ENCODE results near the gene MTMR1. TPM values are rescaled to one million over a fixed set of nuclear protein-coding genes. Genes with fewer than 3 reads are reported as not detected.

Gene MTMR1
- total RNA-seq = 18.6 TPM
- long read RNA-seq, full-length matches to known transcripts = 1 of 13 reads
- long read RNA-seq, partial matches to known transcripts = 0 of 13 reads
- long read RNA-seq, other reads (novel, unspliced or antisense) = 12 of 13 reads

DNA sequence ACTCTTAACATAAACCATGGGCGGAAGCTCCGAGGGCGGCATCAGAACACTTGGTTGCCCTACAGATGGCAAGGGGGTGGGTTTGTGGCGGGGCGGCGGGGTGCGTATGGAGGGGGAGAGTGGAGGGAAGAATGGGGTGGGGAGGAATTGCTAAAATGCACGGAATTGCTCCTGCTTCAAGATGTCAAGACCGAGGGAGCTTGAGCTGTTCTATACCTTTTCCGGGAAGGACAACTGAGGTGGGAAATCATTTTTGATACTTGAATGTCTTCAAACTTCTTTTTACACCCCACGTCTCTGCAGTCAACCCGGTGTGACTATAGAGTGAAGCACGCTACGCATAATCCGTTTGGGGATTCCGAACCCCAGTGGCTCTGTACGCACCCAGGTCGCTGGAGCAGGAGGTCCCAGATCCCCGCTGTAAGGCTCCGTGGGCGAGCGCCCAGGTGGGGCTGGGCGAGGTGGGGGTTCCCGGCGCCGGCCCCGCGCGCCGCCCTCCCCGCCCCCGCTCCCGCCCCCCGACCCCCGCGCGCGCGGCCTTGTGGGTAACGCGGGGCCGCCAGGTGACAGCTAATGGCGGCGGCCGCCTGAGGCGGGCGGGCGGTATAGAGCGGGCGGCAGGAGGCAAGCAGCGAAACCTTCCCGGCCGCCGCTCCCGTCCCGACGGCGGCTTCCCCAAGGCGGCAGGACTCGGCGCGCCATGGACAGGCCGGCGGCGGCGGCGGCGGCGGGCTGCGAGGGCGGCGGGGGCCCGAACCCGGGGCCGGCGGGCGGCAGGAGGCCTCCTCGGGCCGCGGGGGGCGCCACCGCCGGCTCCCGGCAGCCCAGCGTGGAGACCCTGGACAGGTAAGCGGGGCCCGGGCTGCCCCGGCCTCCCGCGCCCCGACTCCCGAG is at the start of gene MTMR1:
TSS of gene MTMR1 (plus strand) at position 566 of the 894 bp plus-strand sequence. CDS start at position 701, 135 bp downstream.
- DNase-seq (ENCODE audit: low spot score) = no peak

DNA sequence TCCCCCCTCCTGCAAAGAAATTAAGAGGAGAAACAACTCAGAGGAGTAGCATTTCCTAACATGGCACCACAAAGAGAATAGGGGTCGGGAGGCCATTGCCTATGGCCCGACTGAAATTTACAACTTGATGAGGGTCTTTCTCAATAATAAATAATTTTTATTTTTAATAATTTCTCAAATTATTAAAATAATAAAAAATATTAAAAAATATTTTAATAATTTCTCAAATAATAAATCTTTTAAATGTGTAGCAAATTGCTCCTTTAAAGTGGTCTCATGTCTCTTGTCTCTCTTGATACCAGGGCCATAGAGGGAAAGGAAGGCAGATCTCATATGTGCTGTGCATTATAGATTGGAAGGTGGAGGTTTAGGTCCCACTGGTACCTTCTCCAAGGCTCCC is 49.2 kb upstream of the MTMR1 start:
- no peak for DNase-seq (ENCODE audit: low spot score)

DNA sequence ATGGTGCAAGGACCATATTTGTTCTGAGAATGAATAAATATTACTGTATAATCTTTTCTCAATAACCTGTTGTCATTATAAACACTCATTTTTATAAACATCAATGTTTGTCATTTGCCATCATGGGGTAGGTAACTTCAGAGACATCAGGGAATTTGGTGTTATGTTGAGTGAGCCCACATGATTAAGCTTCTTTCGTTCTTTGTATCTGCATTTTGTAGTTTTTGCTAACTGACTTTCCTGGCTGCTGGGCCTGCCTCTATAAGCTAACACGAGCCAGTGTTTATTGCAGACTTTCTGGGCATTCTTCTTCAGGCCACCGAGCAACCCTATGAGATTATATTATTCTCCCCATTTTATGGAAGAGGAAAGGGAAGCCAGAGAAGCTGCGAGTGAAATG is 48.8 kb upstream of the MTMR1 start:
- no peak for DNase-seq (ENCODE audit: low spot score)

DNA sequence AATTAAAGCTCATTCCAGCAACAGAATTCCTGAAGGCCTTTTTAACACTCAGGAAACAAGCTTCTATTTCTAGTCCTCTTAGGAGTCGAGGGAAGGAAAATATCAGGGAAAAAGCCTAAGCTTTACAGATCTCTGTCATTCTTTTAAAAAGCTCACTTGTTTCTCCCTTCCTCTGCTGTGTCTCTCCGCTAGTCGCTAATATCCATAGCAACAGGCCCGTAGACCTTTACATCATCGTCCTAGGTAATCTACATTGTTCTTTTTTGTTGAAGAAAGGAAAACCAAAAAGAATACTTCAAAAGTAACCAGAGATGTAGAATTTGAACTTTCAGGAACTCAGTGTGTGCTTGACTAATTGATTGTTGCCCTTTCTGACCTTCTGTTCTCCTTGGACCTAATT is 45.9 kb upstream of the MTMR1 start:
- DNase-seq (ENCODE audit: low spot score) = no peak

DNA sequence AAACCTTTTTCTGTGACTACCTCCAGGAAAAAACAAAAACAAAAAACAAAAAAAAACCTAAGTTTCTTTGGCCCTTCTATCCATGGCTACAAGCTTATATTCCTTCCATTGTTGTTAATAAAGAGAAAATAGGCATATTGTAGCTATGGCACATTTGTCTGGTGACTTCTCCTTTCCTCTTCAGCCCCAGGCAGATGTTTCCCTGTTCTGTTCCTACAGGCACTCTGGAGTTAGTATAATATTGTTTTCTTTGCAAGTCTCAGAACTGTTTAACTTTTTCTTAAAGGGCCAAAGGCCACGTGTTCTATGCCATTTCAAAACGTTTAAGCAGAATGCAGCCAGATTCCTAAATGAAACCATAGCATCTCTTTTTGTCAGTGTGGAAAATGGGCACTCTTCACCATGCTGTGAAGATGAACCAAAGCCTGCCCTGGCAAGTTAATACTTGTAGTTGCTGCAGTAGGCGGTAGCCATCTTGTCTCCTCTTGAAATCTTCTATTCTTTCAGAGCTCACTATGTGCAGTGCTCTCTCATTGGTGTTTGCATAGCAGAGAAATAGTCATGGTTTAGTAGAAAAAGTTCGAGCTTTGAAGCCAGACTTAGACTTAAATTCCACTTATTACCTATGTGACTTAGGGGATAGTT is 44.8 kb upstream of the MTMR1 start:
- DNase-seq (ENCODE audit: low spot score) = no peak

DNA sequence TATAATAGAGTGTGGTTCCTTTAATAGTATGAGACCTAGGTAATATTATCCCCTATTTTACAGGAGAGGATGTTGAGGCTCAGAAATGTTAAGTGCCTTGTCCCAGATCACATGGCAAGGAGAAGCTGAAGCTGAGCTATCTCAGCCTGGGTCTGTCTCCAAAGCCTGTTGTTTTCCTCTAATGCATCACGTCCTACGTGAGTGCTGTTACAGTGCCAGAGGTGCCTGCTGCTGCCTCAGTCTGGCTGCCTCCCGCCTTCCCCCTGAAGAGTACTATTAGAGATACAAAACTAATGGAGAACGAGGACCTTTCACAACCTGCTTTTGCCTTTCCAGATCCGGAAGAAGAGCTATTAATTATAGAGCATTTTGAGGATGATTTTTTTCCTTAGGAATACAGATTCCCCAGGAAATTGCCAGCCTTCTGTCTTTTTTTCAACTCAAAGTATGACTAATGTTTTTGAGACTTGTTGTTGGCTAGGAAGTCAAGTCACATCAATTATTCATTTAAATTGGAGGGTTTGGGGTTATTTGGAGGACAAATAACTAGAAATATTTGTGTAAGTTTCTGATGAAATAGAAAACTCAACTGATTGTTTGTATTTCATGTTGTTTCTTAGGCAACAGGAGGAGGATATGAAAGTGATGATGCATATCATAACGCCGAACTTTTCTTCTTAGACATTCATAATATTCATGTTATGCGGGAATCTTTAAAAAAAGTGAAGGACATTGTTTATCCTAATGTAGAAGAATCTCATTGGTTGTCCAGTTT is 43.9 kb upstream of the MTMR1 start:
- no peak for DNase-seq (ENCODE audit: low spot score)

- DNase-seq (ENCODE audit: low spot score) = no peak
Measured at GRCh38 chrX:150651906-150652305, 41.3 kb upstream of the MTMR1 start.

GRCh38 chrX:150655788-150656187 is 37.4 kb upstream of the MTMR1 start:
- DNase-seq (ENCODE audit: low spot score) = no peak

DNA sequence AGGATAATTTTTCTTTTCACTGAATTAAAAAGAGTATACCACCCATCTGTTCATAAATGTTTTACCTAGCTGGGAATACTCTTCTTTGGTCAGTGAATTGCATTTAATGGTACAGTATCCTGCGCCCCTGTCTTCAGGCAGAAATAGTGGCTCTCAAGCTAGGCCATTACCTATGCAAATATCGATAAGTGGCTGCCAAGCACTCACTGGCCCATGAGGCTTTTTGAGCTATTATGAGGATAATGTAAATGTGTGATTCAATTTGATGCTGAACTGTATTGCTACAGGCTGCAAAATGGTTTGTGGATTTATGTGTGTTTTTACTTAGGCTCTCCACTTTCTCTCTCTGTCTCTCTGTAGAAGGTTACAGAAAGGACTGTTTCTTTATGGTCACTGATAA is 30.1 kb upstream of the MTMR1 start:
- no peak for DNase-seq (ENCODE audit: low spot score)

GRCh38 chrX:150664290-150664689 is 28.9 kb upstream of the MTMR1 start:
- no peak for DNase-seq (ENCODE audit: low spot score)

DNA sequence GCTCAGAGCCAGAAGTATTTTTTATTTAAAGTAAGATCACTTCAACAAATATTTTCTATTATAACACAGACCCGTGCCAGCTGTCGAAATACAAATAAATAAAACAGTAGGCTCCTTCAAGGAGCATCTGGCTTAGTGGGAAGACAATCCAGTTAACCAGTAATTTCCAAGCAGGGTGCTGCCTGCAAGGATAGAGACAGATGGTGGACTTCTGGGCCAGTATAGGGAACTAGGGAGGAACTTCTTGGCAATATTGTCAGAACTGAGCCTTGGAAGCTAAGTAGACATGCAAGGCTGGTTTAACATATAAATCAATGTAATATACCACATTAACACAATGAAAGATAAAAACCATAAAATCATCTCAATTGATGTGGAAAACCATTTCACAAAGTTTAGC is 17.0 kb upstream of the MTMR1 start:
- DNase-seq (ENCODE audit: low spot score) = no peak

- no peak for DNase-seq (ENCODE audit: low spot score)
Measured at GRCh38 chrX:150680974-150681373, 12.2 kb upstream of the MTMR1 start.

GRCh38 chrX:150683112-150683511 is 10.1 kb upstream of the MTMR1 start:
- DNase-seq (ENCODE audit: low spot score) = no peak

DNA sequence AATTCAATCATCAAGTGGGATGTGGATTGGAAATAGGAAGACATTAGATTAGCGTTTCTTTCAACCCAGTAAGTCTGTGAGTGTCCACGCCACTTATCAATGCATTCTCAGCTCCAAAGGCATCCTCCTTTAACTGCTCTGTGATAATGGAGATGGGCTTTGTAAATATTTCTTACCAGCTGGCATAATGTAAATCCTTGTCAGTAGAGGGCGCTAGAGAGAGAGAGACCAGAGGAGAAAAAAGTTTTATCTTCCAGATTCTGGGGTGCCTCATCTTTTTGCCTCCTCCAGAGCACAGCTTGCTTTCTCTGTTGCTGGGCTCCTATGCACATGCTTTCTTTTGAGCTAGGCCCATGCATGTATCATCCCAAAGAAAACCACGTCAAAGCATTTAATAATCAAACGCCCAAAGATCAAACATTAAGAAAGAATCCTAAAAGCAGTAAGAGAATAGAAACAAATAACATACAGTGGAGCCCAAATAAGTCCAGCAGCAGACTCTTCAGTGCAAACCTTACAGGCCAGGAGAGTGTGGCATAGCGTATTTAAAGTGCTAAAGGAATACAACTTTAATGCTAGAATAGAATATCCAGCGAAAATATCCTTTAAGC is 9.6 kb upstream of the MTMR1 start:
- DNase-seq (ENCODE audit: low spot score) = no peak

- no peak for DNase-seq (ENCODE audit: low spot score)
Measured at GRCh38 chrX:150688911-150689451, 4.2 kb upstream of the MTMR1 start.

- no peak for DNase-seq (ENCODE audit: low spot score)
Measured at GRCh38 chrX:150690126-150690525, 3.1 kb upstream of the MTMR1 start.

DNA sequence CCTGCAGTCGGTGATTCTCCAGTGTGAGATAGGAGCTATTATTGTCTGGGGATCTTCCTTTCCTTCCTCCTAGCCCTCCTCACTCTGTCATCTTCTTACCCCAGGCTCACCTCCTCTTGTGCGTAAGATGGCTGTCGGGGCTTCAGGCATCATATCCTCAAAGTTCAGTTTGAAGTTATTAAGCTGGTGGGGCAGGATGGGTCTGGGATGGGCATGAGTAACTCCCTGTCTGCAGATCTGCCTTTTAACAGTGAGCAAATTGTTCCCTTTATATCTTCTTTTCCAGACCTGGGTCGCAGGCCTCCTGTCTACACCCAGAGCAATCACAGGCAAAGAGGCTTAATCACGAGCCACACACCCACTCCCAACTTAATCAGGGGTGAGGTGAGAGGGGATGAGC is 900 bp upstream of the MTMR1 start:
- no peak for DNase-seq (ENCODE audit: low spot score)

GRCh38 chrX:150693725-150694574 is 754 bp downstream of the MTMR1 start:
- no peak for DNase-seq (ENCODE audit: low spot score)

- no peak for DNase-seq (ENCODE audit: low spot score)
Measured at GRCh38 chrX:150694738-150695410, 1.7 kb downstream of the MTMR1 start.
